Activated CD4-positive, CD25-positive, alpha-beta regulatory T cell treated with anti-CD3 and anti-CD28 coated beads, Interleukin-2, amount 50 U/mL, for 72 hours (primary cell): ENCODE data around the gene PRXL2B.
A peak's percentile ranks its signal among the peaks of the same experiment; 100 is the strongest.

ENCODE experiments used
- DNase-seq: peaks from one replicate; pipeline ENCODE4 v3.0.0; 2021

The PRXL2B gene

GRCh38 chr1:2587860-2588571, 1.4 kb downstream of the PRXL2B start:
- no peak for DNase-seq

DNA sequence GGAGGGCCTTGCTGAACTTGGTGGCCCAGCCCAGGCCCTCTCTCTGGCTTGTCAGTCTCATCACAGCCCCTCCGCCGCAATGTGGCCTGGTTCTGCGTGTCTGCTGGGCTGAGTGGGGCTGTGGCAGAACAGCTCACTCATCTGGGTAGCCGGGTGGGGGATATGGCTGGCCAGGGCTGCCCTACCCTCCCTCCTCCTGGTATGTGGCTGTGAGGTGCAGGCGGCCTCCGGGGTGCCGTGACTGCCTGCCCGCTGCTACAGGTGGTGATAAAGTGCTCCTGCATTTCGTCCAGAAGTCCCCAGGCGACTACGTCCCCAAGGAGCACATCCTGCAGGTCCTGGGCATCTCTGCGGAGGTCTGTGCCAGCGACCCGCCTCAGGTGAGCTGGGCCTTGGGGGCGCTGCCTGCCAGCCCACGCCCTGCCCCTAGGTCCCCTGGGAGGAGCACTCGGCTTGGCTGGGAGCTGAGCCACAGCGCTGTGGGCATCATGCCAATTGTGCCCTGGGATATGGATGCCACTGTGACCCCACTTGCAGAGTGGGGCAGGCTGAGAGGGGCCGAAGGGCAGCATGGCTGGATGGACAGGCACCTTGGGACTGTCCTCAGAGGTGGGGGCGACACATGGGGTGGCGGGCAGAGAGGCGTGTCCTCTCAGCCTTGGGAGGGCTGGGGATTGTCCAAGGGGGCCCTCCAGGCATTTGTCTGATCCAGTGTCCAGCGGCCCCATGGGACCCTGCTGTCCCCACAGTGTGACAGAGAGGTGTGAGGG, 2.3 kb downstream of the PRXL2B start:
- DNase-seq: no peak

DNA sequence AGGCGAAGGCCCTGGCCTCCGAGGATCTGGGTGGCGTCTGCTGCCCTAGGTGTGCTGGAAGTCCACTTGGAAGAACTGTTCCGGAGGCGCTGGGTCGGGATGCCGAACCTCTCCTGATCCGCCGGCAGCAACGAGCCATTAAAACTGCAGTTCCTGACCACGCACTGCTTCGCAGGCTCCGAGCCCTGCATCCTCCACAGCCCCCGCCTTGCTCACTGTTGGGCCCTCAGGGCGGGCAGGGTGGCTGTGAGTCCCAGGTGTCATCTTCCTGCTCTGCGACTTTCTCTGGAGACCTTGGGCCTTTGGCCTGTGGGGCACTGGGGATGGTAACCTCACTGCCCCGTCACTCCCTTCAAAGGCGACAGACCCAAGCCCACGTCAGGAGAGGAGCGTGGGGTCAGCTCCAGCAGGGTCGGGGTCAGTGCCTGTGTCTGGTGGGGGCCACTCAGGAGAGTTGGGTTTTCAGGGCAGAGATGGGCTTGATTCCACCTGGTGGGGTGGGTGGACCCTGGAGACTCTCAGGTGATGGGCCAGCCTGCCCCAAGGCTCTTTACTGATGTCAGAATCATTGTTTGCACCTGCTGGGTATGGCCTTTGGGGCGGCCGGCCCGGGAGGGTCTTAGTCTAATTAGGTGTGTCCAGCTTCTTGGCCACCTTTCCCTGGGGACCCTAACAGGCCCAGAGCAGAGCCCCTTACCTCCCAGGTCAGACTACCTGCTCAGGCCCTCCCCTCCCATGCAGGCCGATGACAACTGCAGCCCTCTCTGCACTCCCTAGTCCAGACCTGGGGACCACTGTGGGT, 3.1 kb downstream of the PRXL2B start:
- no peak for DNase-seq

- DNase-seq: no peak
These were observed 3.9 kb downstream of the PRXL2B start for GRCh38 chr1:2590233-2591141.

DNA sequence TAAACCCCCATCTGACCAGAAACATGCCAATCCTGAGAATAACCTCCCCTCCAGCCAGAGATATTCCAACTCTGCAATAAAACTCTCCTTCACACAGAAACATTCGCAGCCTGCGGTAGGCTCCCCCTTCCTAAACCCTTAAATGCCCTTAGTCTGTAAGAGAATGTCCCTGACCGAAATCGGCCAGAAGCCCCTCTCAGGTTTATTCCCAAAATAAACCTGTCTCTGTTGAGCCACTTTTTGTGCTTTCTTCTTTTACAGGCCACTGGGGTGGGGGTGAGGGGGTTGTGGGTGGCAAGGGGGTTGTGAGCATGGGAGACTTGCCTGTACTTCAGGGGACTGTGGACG, 4.6 kb downstream of the PRXL2B start:
- DNase-seq: no peak

GRCh38 chr1:2591581-2592261, 5.1 kb downstream of the PRXL2B start:
- no peak for DNase-seq

GRCh38 chr1:2592672-2593071, 6.1 kb downstream of the PRXL2B start:
- DNase-seq: no peak

- DNase-seq: no peak
These were observed 6.8 kb downstream of the PRXL2B start for GRCh38 chr1:2593251-2593878.

GRCh38 chr1:2594001-2594640, 7.5 kb downstream of the PRXL2B start:
- DNase-seq: no peak

GRCh38 chr1:2594641-2595131, 8.1 kb downstream of the PRXL2B start:
- DNase-seq: no peak

DNA sequence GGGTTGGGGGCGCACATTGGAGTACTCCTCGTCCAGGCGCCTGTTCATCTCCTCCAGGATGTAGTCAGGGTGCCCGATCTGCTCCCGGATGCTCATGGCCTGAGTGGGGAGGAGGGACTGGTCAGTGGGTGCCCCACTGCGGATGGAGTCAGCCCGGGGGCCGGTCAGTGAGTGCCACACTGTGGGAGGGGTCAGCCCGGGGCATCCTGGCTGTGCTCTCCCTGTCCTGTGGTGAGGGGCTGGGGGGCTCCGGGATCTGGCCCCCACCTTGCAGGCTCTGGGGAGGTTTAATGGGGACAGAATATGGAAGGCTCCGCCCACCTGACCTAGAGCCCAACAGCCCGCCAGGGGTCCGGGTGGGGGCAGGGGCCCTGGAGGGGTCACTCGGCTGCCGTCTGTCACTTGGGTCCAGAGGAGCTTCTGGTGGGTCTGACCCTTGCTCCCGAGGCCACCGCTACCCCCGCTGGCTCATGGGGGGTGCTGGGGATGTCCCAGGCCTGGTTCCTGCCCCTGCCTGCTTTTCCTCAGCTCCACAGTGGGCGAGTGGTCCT, 8.8 kb downstream of the PRXL2B start:
- DNase-seq: no peak

DNA sequence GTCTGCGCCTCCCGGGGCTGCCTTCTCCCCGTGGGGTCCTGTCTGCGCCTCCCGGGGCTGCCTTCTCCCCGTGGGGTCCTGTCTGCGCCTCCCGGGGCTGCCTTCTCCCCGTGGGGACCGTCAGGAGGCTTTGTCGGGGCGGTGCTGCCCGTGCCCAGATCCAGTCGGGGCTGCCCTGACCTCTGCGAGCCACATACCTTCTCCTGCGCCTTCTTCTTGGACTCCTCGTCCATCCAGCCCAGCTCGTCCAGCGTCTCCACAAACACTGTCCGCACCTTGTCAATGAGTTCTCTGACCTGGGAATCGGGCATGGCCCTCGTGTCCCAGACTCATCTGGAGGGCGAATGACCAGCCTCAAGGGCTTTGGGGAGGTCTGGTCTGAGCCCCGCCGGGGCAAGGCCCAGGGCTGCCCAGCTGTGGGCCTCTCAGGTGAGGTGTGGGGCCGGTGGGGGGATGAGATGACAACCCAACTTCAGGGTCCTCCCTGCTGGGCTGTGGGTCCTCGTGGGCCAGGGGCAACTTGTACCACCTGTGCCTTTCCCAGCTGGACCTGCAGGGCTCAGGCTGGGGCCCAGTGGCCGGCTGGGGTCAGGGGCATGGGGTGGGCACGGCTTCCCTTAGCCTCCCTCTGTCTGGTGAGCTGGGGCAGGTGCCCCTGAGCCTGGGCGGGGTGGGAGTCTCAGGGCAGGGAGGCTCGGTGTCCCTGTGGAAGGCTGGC, 9.4 kb downstream of the PRXL2B start:
- DNase-seq: no peak

DNA sequence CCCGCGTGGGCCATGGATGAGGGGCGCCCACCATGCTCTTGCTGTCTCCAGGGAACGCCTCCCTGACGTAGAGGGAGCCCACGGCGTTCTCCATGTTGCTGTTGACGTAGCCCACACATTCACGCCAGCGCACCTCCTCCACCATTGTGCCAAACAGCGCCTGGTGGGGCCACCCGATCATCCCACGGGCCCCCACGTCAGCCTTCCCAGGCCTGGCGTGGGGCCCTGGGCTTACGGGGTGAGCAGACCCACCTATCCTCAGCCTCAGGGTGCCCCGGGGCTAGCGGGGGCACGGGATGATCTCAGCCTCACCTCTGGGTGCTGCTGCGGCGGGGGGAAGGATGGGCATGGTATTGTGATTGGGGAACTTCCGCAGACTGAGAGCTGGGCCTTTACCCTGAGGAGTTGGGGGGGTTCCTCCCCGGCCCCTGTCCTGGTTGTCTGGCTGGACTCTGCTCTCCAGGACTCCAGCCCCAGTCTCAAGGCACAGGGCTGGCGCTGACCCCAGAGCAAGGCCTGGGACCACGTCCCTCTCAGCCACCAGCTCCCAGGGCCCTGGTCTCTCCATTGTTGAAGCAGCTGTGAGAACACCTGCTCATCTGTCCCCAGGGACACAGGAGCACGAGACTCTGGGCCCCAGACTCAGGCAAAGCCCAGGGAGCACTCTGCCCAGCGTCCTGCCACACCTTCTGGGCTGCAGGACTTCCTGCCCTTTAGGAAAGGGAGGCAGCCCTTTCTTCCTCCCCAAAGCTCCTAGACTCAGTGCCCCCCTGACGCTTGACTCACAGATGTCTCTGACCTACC, 10.2 kb downstream of the PRXL2B start:
- DNase-seq: peak; percentile 25

DNA sequence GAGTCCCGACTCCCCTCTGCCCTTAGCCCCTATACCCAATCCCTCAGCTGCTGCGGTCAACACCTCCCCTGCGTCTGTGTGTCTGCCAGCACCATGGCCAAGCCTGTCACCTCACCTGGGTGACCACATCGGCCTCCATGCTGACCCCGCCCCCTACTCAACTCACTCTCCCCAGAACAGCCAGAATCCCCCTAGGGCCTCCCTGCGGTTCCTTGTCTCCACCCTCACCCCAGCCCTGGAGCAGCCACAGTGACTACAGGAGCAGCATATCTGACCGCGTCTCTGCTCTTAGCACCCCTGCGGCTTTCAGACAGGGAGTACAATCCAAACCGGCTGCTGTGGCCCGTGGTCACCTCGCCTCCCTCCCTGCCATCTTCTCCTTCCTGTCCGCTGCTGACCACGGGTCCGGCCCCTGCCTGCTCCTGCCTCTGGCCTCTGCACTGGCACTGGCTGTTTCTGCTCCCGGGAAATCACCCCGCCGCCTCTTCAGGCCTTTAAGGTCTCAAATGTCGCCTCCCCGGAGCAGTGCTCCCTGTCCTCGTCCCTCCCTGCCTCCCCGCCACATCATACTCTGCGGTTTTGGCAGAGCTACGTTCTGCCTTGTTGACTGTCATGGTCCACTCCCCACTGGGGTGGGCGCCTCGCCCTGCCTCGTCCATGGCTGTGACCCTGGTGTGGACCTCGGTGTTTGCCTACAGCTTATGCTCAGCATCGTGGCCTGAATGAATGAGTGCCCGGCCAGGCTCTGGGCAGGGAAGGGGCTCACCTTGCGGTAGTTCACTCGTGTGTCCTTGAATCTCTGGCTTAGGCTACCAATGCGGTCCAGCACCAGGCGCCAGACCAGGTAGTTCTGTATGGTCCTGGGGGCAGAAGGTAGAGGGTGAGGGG, 11.1 kb downstream of the PRXL2B start:
- DNase-seq: peak; percentile 17

GRCh38 chr1:2598329-2598931, 11.9 kb downstream of the PRXL2B start:
- no peak for DNase-seq

DNA sequence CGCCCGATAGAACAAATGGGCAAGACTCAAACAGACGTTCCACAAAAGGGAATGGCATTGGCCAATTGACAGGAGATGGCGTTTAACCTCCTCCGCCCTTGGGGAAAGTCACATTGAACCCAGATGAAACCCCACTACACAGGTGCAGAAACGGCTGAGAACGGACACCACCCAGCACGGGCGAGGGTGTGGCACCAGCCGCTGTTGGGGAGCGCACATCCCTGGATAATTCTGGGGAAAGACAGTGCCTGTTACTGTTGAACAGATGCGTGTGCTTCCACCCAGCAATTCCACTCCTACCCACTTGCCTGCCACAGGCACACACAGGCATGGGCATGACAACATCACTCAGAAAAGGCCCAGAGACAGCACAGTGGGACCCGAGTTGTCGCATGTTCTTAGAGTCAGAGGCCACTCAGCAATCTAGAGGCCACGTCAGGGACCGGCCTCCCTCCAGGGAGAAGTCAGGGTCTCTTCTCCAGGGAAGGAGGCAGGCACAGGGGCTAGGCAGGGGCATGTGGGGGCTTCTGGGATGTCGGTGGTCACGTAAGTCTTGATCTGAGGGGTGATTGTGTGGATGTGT, 15.2 kb downstream of the PRXL2B start:
- peak; percentile 23 for DNase-seq

GRCh38 chr1:2602311-2602835, 15.8 kb downstream of the PRXL2B start:
- DNase-seq: peak; percentile 21
